ENCODE data around the gene INTS6.

DNA sequence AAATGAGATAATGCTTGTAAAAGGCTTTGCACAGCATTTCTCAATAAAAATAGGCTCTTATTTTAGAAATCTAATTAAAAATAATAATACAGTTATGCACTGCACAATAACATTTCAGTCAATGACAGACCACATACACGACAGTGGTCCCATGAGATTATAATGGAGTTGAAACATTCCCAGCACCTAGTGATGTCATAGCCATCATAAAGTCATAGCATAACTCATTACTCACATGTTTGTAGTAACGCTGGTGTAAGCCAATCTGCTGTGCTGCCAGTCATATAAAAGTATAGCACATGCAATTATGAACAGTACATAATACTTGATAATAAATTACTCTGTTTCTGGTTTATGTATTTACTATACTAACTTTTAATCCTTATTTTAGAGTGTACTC, 126.1 kb downstream of the INTS6 start:
- TF ChIP-seq, protein P1, sequence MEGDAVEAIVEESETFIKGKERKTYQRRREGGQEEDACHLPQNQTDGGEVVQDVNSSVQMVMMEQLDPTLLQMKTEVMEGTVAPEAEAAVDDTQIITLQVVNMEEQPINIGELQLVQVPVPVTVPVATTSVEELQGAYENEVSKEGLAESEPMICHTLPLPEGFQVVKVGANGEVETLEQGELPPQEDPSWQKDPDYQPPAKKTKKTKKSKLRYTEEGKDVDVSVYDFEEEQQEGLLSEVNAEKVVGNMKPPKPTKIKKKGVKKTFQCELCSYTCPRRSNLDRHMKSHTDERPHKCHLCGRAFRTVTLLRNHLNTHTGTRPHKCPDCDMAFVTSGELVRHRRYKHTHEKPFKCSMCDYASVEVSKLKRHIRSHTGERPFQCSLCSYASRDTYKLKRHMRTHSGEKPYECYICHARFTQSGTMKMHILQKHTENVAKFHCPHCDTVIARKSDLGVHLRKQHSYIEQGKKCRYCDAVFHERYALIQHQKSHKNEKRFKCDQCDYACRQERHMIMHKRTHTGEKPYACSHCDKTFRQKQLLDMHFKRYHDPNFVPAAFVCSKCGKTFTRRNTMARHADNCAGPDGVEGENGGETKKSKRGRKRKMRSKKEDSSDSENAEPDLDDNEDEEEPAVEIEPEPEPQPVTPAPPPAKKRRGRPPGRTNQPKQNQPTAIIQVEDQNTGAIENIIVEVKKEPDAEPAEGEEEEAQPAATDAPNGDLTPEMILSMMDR (IDR thresholded peaks at IDR 0.05) = no peak
- TF ChIP-seq POLR2AphosphoS5 (IDR thresholded peaks at IDR 0.05) (no peak), EP300 (IDR thresholded peaks at IDR 0.05) (no peak)

Data from esophagus muscularis mucosa (tissue), 4 donors.